ENCODE data around the gene FALEC.

- TF ChIP-seq POLR2AphosphoS5 (IDR thresholded peaks at IDR 0.05; ENCODE audit: low read depth, low read length) (no peak), REST (IDR thresholded peaks at IDR 0.05; ENCODE audit: insufficient read depth in 1 of 2, low read depth in 2 of 2, low read length in 2 of 2) (no peak), SIN3A (IDR thresholded peaks at IDR 0.05; ENCODE audit: borderline replicate concordance, insufficient read depth, low read length) (no peak), TAF1 (IDR thresholded peaks at IDR 0.05; ENCODE audit: borderline replicate concordance, insufficient read depth, low read length) (no peak), FOXP2 (optimal IDR thresholded peaks at IDR 0.05; ENCODE audit: borderline replicate concordance, extremely low read depth, extremely low read length, insufficient read depth) (no peak)
Measured at GRCh38 chr1:150513351-150513791, 2.2 kb upstream of the FALEC start.

Measured in PFSK-1 (cell line).